ENCODE data around the gene LRRC3. TPM values are rescaled to one million over a fixed set of nuclear protein-coding genes. Genes with fewer than 3 reads are reported as not detected.

The LRRC3 gene
- total RNA-seq, 1 donor from 2014 or later = 2.2 TPM

- H3K4me3 ChIP-seq = no peak overlapping the region
- no peaks in the 10 kb centered on the region for H3K36me3 ChIP-seq
- H3K4me1 ChIP-seq = peaks cover 0 to 2% of the 10 kb centered on the region in 2 donors
- no peaks in the 10 kb centered on the region for H3K27me3 ChIP-seq
- no peak for TF ChIP-seq CTCF (IDR thresholded peaks at IDR 0.05)
- no peak for DNase-seq (ENCODE audit: low spot score in 2 of 2)
- no peak overlapping the region for H3K27ac ChIP-seq
- intact Hi-C loops (cut with DNase I) = no loop called here
- H3K9me3 ChIP-seq = no peaks in the 10 kb centered on the region
These were observed 5.7 kb downstream of the LRRC3 start for GRCh38 chr21:44461005-44461404.

- intact Hi-C loops (cut with DNase I) = no loop called here
- Histone ChIP-seq H3K4me1 (no peaks in the 10 kb centered on the region), H3K36me3 (no peaks in the 10 kb centered on the region), H3K9me3 (no peaks in the 10 kb centered on the region), H3K27ac (no peak overlapping the region), H3K4me3 (no peak overlapping the region), H3K27me3 (no peaks in the 10 kb centered on the region)
- no peak for DNase-seq (ENCODE audit: low spot score in 2 of 2)
- no peak for TF ChIP-seq CTCF (IDR thresholded peaks at IDR 0.05)
These were observed 6.2 kb downstream of the LRRC3 start for GRCh38 chr21:44461464-44462001.

- TF ChIP-seq CTCF (IDR thresholded peaks at IDR 0.05) = no peak
- Histone ChIP-seq H3K36me3 (no peaks in the 10 kb centered on the region), H3K27me3 (no peaks in the 10 kb centered on the region), H3K9me3 (no peaks in the 10 kb centered on the region), H3K4me1 (no peaks in the 10 kb centered on the region), H3K27ac (no peak overlapping the region), H3K4me3 (no peak overlapping the region)
- DNase-seq (ENCODE audit: low spot score in 2 of 2) = no peak
- intact Hi-C loops (cut with DNase I) = no loop called here
These were observed 7.0 kb downstream of the LRRC3 start for GRCh38 chr21:44462086-44462833.

GRCh38 chr21:44462834-44463200 lies 7.5 kb downstream of the LRRC3 start:
- intact Hi-C loops (cut with DNase I) = no loop called here
- no peak for TF ChIP-seq CTCF (IDR thresholded peaks at IDR 0.05)
- H3K27ac ChIP-seq = no peak overlapping the region
- no peak for DNase-seq (ENCODE audit: low spot score in 2 of 2)
- H3K4me3 ChIP-seq = no peak overlapping the region
- no peaks in the 10 kb centered on the region for H3K27me3 ChIP-seq
- H3K36me3 ChIP-seq = no peaks in the 10 kb centered on the region
- H3K9me3 ChIP-seq = no peaks in the 10 kb centered on the region
- H3K4me1 ChIP-seq = no peaks in the 10 kb centered on the region

- intact Hi-C loops (cut with DNase I) = no loop called here
These were observed 8.4 kb downstream of the LRRC3 start for GRCh38 chr21:44463724-44464123.

More at GRCh38 chr21:44463724-44464123, 8.4 kb downstream of the LRRC3 start:
- no peaks in the 10 kb centered on the region for H3K4me1 ChIP-seq
- H3K9me3 ChIP-seq = no peaks in the 10 kb centered on the region
- DNase-seq (ENCODE audit: low spot score in 2 of 2) = no peak
- TF ChIP-seq CTCF (IDR thresholded peaks at IDR 0.05) = no peak
- no peaks in the 10 kb centered on the region for H3K27me3 ChIP-seq
- H3K4me3 ChIP-seq = no peak overlapping the region
- H3K36me3 ChIP-seq = no peaks in the 10 kb centered on the region
- no peak overlapping the region for H3K27ac ChIP-seq

All from ascending aorta (tissue), 2 donors.